Nephron progenitor cell (in vitro differentiated cells): ENCODE data around the gene IFNGR1.

Experiments
- DNase-seq: peaks from one replicate; pipeline ENCODE4 v3.0.0; 2021
- H3K27ac Mint-ChIP-seq: 2 replicates; pipeline ENCODE4 v1.8.0; 2021; ENCODE audit warnings: mild to moderate bottlenecking, moderate library complexity, mixed read lengths
- H3K27me3 Mint-ChIP-seq: 2 replicates; pipeline ENCODE4 v1.8.0; 2021; ENCODE audit warnings: mild to moderate bottlenecking, low read depth, mixed read lengths; ENCODE audit not compliant: poor library complexity
- H3K36me3 Mint-ChIP-seq: 2 replicates; pipeline ENCODE4 v1.8.0; 2021; ENCODE audit warnings: low read depth, mixed read lengths
- H3K4me1 Mint-ChIP-seq: 2 replicates; pipeline ENCODE4 v1.8.0; 2021; ENCODE audit warnings: mixed read lengths
- H3K4me3 Mint-ChIP-seq: 2 replicates; pipeline ENCODE4 v1.8.0; 2021; ENCODE audit warnings: mild to moderate bottlenecking, moderate library complexity, mixed read lengths
- H3K9me3 Mint-ChIP-seq: 2 replicates; pipeline ENCODE4 v1.8.0; 2021; ENCODE audit warnings: mild to moderate bottlenecking, moderate library complexity, mixed read lengths
- TF ChIP-seq, protein P1 (sequence below): fragments of 200-600 bp; sonication (generic); IDR thresholded peaks from 2 replicates; pipeline ENCODE4 v1.5.0; 2021; ENCODE audit warnings: antibody characterized with exemption

IFNGR1 gene

DNA sequence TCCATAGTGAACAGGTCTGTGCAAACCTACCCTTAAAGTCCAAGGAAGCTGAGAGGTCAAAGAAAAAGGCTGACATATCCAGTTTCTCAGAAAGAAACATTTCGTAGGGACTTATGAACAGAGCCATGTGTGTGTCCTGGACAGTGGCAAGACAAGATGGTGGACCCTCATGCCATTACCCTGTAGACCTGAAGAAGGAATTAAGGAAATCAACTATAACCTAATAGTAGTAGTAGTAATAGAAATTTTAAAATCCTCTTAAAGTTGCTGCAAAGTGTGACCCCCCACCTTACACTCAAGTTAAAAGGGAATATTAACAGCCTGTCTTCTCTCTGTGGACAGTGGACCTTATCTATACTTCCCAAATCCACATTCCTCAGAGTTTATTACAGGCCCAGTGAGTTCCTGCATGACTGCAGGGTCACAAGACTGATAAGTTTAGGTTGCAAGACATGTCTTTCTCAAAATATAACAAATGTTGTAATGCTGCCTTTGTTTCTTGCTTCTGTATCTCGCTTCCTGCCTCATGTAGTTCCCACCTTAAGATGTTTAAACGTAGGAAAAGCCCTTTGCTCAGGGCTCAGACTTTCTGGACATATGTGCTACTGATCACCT is 56.4 kb downstream of the IFNGR1 start:
- no peak overlapping the region for H3K27ac Mint-ChIP-seq
- TF ChIP-seq, protein P1, sequence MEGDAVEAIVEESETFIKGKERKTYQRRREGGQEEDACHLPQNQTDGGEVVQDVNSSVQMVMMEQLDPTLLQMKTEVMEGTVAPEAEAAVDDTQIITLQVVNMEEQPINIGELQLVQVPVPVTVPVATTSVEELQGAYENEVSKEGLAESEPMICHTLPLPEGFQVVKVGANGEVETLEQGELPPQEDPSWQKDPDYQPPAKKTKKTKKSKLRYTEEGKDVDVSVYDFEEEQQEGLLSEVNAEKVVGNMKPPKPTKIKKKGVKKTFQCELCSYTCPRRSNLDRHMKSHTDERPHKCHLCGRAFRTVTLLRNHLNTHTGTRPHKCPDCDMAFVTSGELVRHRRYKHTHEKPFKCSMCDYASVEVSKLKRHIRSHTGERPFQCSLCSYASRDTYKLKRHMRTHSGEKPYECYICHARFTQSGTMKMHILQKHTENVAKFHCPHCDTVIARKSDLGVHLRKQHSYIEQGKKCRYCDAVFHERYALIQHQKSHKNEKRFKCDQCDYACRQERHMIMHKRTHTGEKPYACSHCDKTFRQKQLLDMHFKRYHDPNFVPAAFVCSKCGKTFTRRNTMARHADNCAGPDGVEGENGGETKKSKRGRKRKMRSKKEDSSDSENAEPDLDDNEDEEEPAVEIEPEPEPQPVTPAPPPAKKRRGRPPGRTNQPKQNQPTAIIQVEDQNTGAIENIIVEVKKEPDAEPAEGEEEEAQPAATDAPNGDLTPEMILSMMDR = no peak
- peaks cover 8% of the 10 kb centered on the region for H3K36me3 Mint-ChIP-seq
- H3K4me1 Mint-ChIP-seq = no peaks in the 10 kb centered on the region
- peaks cover 5% of the 10 kb centered on the region for H3K27me3 Mint-ChIP-seq
- DNase-seq = no peak
- peaks cover 56% of the 10 kb centered on the region for H3K9me3 Mint-ChIP-seq
- no peak overlapping the region for H3K4me3 Mint-ChIP-seq

DNA sequence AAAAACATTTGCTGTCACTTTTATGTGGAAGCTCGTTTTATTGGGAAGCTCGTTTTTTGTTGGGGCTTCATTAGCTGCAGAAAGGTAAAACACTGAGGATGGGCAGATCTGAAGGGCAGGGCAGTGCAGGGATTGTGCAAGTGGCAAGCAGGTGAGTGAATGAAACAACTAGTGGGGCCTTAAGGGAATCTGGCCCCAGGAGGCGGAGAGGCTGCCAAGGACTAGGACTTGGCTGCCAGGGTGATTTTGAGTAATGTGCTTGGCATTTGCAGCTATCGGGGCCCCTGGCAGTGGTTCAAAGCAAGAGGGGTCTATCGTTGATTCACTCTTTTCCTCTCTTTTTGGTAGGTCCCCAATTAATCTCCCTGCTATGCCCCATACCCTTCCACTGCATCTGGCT is 57.2 kb downstream of the IFNGR1 start:
- Mint-ChIP-seq H3K4me1 (no peaks in the 10 kb centered on the region), H3K4me3 (no peak overlapping the region), H3K36me3 (peaks cover 8% of the 10 kb centered on the region), H3K27me3 (peaks cover 5% of the 10 kb centered on the region), H3K9me3 (peaks cover 51% of the 10 kb centered on the region), H3K27ac (no peak overlapping the region)
- no peak for DNase-seq
- TF ChIP-seq, protein P1 = no peak

DNA sequence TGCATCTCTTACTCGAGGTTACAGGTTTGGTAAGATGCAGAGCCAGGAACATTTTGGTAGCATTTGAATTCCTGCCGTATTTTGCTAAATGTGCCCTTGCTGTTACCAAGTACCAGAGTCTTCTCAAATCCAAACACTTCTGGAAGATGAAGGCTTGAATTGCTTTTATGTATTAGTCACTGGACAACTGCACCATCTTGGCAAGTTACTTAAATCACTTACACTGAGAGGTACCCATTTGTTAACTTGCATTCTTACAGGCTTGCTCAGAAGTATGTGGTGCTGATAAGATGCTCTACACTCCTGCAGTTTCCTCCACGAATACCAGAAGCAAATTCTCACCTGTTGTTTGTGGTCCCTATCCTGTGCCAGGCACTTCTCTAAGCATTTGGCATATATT is 58.4 kb downstream of the IFNGR1 start:
- TF ChIP-seq, protein P1 = no peak
- H3K9me3 Mint-ChIP-seq = peaks cover 49% of the 10 kb centered on the region
- H3K4me3 Mint-ChIP-seq = no peak overlapping the region
- no peak overlapping the region for H3K27ac Mint-ChIP-seq
- DNase-seq = no peak
- H3K36me3 Mint-ChIP-seq = peaks cover 8% of the 10 kb centered on the region
- H3K27me3 Mint-ChIP-seq = peaks cover 5% of the 10 kb centered on the region
- H3K4me1 Mint-ChIP-seq = no peaks in the 10 kb centered on the region

DNA sequence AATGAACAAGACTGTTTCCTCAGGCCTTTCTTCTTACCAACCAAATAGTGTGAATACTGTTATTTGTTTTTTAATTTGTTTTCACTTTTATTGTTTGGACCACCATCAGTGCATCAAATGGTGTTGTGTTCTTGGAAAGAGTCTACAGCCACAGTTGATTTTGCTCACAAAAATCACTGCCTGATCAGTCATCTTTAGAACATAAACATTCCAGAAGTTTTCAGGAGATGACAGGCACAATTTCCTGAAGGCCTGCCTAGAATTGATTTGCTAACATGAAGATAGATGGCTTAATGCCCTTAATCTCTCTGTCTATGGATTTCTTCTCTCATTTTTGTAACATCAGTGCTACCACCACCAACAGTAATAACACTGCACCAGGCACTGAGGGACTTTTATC is 59.3 kb downstream of the IFNGR1 start:
- no peak overlapping the region for H3K4me3 Mint-ChIP-seq
- peaks cover 43% of the 10 kb centered on the region for H3K9me3 Mint-ChIP-seq
- no peak overlapping the region for H3K27ac Mint-ChIP-seq
- peaks cover 5% of the 10 kb centered on the region for H3K27me3 Mint-ChIP-seq
- H3K36me3 Mint-ChIP-seq = peaks cover 8% of the 10 kb centered on the region
- H3K4me1 Mint-ChIP-seq = no peaks in the 10 kb centered on the region
- no peak for DNase-seq
- TF ChIP-seq, protein P1 = no peak

DNA sequence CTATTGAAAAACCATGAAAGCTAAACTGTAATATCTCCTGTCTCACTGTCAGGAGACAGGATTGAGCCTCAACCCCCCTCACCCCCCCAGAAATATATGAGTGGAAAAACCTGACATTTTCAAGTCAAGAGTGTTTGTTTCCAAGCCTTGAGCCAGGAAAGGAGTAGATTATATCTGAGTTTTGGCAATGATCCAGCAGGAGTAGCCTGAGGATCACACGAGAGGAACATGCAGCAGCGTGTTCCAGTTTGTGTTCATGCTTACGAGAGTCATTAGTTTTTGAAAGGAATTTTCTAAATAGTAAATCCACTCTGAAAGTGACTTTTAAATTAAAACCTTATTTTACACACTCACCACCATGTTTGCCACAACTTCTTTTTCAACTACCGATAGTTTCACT is 61.6 kb downstream of the IFNGR1 start:
- TF ChIP-seq, protein P1 = no peak
- H3K27ac Mint-ChIP-seq = no peak overlapping the region
- H3K4me3 Mint-ChIP-seq = no peak overlapping the region
- H3K27me3 Mint-ChIP-seq = peaks cover 5% of the 10 kb centered on the region
- DNase-seq = no peak
- no peaks in the 10 kb centered on the region for H3K4me1 Mint-ChIP-seq
- no peaks in the 10 kb centered on the region for H3K36me3 Mint-ChIP-seq
- peaks cover 27% of the 10 kb centered on the region for H3K9me3 Mint-ChIP-seq

DNA sequence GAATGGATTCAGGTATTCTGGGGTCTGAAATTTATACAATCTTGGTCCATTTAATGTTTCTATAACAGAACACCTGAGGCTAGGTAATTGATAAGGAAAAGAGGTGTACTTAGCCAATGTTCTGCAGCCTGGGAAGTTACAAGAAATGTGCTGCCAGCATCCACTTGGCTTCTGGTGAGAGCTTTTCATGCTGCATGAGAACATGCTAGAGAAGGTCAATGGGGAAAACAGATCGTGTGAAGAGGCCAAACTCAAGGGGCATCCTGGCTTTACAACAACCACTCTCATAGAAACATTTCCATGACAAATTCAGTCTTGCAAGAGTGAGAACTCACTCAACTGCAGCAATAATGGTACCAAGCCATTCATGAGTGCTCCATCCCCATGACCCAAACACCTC is 62.5 kb downstream of the IFNGR1 start:
- Mint-ChIP-seq H3K27ac (no peak overlapping the region), H3K36me3 (no peaks in the 10 kb centered on the region), H3K4me3 (no peak overlapping the region), H3K4me1 (no peaks in the 10 kb centered on the region), H3K27me3 (no peaks in the 10 kb centered on the region), H3K9me3 (peaks cover 28% of the 10 kb centered on the region)
- TF ChIP-seq, protein P1 = no peak
- no peak for DNase-seq
